Measurements from ENCODE around the gene MMP21. TPM values are rescaled to one million over a fixed set of nuclear protein-coding genes. Genes with fewer than 3 reads are reported as not detected.

MMP21 gene, protein sequence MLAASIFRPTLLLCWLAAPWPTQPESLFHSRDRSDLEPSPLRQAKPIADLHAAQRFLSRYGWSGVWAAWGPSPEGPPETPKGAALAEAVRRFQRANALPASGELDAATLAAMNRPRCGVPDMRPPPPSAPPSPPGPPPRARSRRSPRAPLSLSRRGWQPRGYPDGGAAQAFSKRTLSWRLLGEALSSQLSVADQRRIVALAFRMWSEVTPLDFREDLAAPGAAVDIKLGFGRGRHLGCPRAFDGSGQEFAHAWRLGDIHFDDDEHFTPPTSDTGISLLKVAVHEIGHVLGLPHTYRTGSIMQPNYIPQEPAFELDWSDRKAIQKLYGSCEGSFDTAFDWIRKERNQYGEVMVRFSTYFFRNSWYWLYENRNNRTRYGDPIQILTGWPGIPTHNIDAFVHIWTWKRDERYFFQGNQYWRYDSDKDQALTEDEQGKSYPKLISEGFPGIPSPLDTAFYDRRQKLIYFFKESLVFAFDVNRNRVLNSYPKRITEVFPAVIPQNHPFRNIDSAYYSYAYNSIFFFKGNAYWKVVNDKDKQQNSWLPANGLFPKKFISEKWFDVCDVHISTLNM
- 0.41 TPM for total RNA-seq

DNA sequence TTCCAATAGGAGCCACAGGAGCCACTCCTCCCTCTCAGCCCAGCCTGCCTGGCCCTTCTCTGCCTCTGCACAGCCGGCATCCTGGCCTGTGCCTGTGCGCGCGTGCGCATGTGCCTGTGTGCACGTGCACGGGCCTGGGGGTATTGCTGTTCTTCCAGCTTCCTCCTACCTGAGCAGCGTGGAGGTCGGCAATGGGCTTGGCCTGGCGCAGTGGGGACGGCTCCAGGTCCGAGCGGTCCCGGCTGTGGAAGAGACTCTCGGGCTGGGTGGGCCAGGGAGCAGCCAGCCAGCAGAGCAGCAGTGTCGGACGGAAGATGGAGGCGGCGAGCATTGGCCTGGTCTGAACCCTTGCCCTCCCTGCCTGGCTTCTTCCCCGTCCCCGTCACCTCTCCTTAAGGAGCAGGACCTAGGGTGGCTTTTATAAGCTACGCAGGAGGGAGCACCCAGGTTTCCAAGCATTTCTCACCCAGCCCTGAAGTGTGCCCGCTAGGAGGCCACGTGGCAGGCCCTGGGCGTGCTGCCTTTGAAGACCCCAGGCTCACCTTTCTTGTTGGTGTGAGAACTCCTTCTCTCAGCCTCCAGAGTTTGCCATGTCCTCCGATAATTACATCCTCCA lies at the start of gene MMP21:
Gene MMP21 (minus strand): TSS at position 331 of the 616 bp plus-strand sequence. CDS start 0 bp downstream, at position 331.
- DNase-seq: no peak

DNA sequence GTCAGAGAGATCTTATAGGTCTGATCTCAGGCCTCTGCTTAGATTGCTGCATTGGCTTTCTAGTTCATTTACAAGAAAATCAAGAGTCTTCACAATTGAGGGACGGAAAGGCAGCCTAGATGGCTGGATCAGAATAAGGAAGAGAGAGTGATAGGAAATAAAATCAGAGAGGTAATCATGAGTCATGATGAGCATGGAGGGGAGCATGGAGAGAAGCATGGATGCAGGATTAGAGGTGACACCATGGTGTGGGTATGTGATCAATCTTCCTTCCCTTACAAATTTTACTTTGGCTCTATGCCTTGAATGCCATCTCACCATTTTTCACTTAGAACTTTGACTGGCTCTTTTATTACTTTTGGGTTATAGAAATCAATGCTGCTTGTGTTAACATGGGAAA lies 49.1 kb upstream of the MMP21 start:
- no peak for DNase-seq

DNA sequence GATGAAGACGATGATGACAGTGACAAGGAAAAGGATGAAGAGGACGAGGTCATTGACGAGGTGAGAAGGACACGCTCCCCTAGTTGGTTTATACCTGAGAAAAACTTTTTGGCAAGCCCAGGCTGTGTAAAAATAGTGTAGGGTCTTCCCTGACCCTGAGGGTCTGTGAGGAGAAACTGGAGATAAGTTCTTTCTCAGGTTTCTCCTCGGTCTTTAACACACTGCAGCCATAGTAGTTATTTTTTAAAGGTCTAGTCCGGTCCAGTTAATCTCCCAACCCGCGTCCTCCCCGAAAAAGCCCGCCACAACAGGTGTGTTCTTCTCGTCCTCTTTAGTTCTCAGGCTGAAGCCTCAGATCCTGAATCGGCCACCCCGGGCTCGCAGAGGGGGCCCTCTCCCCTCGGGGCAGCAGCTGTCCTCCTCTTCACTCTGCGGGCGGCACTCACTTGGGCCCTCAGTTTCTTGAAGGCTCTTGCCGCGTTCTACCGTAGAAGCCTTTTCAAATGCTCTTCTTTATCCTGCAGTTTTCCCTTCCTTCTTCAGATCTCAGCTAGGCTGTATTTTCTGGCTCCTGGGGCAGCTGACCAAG lies 48.1 kb upstream of the MMP21 start:
- DNase-seq: peak; percentile 44

DNA sequence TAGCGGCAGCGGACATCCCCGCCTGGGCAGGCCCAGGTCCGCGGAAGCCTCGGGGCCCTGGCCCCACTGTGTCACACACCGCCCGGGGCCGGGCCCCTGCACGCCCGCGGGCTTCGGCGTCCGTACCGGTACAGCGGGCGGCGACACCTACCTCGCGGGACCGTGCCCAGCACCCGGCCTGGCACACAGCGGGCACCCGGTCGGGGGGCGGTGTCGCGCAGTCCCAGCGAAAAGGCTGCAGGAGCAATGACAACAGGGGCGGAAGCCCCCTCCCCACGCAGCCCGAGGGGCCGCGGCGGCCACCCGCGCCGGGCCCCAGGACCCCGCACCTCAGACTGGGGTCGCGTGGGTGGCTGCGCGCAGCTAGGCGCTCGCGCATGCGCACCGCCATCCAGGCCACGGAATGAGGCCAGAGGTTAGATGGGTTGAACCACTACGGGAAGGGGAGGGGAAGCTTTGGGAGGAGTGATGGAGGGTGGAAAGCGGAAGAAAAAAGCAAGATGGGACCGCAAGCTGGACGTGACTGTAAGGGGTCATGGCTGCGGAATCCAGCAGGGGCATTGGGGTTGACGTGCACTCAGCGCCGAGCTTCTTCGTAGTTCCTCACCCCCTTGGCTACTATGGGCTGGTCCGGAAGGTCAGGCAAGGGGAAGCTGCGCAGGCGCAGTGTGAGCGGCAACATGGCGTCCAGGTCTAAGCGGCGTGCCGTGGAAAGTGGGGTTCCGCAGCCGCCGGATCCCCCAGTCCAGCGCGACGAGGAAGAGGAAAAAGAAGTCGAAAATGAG lies 47.4 kb upstream of the MMP21 start, which contains the start of the genes BCCIP and UROS:
Gene BCCIP (plus strand): TSS at position 669 of the 785 bp plus-strand sequence. CDS start 12 bp downstream, at position 681.
Gene UROS (minus strand): TSS at position 381 of the 785 bp plus-strand sequence. CDS start 6,759 bp downstream, outside the sequence.
- DNase-seq: peak; percentile 97

DNA sequence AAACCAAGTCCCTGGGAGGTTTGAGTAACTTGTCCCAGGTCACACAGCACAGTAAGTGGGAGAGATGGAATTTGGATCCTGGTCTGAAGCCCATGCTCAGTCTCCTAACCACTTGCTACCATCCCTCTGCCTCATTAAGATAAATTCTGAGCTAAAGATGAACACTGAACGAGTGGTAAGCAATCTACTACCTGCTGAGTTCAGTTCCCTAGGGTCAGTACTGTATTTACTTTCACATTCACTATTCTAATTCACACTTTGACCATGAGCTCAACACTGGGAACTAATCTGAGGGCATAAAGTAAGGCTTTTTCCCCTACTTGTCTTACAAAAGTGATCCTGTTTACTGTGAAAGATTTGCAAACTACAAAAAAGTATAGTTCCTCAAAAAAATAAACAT lies 45.1 kb upstream of the MMP21 start:
- no peak for DNase-seq

DNA sequence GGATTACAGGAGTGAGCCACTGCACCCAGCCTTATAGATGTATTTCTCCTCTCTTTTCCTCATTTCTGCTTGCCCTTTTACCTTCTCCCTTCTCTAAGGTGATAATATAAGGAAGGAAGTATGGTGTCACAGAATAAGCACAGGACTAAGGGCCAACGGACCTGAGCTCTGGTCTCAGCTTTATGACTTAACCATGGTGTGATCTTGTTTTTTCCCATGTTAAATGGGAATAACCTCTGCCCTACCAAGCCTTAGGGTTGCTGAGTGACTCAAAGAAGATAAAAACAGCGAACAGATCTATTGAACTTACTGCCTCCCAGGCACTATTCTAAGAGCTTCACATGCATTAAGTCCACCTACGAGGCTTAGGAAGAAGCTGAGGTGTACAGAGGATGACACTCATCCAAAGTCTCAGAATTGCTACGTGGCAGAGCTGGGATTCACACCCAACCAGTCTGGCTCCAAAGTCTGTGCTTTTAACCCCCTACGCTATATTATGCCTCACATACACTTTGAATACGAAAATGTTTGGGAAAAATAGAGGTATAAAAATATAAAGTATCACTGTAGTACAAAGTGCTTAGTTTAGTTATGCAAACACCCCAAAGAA lies 41.8 kb upstream of the MMP21 start:
- DNase-seq: no peak

DNA sequence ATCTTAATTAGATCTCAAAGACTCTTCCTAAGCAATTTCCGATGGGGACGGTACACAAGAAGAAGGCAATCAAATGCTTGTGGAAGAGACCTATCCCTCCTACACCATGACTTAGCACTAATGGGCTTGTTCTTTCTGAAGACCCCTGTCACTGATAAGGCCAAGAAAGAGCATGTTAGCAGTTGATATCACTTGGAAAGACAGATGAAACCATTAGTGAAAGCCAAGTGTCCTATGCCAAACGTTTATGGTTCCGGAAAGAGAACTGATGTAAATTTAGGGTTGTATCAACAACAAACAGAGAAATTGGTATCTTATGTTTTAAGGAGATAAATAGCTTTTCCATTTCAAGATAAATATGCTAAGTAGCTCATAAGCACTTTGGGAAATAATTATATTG lies 40.9 kb upstream of the MMP21 start:
- DNase-seq: no peak

DNA sequence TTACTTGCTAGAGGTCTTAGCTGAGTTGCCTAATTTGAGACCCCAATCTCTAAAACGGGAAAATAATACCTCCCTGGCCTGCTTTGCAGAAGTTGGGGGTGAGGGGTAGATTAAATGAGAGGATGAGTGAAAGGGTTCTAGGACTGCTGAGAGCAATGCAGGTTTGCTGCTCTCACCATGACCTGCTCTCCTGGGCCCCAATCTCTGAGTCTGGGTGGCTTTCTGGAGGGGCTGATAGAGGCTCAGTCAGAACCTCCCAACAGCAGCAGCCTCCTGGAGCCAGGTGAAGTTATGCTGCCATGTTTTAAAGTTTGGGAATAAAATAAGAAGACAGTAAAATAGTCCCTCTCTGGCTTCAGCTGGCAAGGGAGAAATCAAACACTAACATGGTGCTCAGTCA lies 40.1 kb upstream of the MMP21 start:
- no peak for DNase-seq

DNA sequence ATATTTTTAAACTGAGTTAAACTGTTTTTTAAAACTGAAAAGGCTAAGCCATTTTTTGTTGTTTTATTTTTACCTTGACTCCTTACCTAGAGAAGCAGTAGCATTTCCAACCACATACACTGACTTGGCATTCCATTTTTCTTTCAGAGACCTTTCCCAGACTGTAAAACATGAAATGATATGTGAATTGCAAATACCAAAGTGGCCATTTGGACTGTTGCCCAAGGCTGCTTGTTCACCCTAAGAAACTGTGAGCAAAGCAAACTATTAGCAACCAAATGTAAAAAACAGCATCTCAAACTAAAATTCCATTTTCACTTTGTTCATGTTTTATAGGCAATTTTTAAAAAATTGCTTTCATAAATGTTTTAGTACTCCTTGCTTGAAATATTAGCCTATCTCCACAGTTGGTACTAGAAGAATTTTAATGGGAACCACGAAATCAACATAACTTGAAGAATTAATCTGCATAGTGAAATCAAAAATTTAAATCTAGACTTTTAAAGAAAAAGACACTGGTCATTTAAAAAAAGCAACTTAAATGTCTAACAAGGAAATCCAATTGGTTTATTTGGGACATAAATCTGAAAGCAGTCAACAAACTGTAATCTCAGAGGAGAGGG lies 36.6 kb upstream of the MMP21 start:
- DNase-seq: no peak

DNA sequence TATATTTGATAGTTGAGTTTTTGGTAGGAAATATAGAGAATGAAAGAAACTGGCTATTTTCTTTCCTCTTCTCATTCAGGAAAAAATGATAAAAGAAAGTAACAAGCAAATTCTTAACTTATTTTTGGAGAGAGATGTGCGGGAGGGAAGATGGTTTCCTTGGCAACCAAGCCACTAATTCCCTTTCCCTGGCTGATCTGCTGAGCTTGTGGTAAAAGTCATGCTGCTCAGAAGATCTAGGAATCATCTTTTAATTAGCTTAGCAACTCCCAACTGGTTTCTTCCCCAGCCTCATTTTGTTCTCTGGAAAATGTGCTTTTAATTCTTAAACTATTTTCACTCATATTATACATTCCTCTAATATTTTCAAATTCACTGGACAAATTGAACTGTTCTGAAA lies 35.6 kb upstream of the MMP21 start:
- DNase-seq: no peak

DNA sequence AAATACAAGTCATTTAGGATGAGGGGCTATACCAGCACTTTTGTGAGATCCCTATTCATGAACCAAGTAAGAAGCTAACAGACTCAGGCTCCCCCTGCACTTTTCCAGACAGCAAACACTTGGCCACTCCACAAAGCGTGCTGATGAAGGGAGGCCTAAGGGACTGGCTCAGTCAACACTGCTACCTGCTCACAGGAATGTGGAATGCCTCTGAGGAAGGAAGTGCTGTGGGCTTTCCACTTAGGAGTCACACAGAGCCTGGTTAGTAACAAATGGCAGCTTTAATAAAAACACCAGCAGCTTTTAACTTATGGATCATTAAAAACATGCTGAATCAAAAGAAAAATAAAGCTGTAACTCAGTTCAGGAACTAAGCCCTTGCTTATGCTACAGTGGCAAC lies 32.4 kb upstream of the MMP21 start:
- DNase-seq: no peak

DNA sequence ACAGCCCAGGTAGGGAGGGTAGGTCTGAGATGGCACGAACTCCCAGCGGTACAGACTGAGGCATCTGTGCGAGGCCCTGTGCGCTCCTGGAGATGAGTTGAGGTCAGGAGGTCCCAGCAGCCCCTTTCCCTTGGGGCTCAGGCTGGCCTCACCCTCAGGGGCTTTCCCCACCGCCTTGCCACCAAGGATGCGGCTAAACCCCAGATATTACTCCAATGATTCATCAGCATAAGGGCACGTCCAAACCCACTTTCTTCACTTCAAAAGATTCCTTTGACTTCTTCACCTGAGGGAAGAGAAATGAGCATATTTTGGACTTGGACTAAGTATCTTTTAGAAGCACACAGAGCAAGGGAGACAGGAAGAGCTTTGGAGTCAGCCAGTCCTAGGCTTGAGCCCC lies 27.1 kb upstream of the MMP21 start:
- no peak for DNase-seq

DNA sequence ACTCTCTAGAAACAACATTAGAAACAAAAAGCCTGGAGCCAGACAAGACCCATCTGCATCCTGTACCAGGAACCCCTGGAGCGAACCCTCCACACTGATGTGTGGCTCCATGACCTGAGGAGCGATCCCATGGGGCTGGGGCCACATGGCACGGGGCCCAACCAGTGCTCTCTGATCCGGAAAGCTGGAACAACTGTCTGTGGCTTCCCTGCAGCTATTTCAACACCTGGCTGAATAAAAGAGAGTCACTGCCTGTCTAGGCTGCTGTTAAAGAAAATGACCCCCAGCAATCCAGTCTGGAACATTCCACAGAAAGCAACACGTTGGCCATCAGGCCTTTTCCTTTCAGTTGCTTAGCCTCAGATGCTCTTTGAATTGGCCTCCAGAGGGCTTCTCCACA lies 26.5 kb upstream of the MMP21 start:
- DNase-seq: no peak

DNA sequence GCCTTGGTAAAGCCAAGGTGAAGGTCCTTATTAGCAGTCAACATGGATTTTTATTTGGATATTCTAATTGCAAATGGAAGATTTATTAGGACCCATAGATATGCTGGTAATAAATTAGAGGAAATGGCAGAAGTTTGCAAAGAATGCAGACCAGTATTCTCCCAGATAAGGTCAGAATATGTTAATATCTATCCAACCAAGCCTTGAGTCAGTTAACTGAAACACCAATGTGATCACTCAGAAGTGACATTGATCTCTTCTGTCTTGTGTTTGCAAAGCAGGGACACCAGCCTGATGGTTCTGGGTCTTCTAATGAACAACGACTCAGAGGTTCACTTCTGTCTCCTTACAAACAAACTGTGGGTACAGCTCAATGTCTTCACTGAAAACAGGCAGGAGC lies 26.0 kb upstream of the MMP21 start:
- DNase-seq: no peak

DNA sequence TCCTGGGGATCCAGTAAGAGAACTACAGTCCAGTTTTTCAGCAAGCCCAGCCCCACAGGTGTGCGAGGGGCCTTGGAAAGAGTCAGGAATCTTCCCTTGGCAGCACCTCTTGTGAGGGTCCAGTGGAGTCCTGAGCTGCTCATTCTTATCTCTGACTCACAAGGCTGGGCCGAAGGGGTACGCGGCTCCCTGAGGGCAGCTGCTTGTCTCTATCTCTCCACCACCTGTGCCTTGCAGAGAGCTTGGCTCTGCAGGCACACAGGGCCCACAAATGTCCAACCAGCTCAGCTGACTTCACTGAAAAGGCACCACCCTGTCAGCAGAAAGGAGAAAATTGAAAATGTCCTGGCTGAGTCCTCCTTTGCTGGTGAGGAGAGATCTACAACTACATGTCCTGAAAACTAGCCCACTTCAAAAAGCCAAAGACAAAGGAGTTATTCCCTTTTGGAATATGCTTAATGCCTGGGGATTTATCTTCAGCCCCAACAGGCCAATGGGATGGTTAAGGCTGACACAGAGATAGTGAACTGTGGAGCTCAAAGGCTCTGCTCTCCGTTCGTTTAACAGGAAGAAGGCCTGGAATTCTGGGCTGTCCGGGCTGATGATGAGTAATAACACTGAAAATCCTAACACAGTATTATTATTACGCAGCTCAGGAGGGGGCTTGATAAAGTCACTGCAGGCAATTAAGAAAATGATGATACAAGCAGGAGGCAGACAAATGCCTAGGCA lies 24.0 kb upstream of the MMP21 start:
- no peak for DNase-seq

DNA sequence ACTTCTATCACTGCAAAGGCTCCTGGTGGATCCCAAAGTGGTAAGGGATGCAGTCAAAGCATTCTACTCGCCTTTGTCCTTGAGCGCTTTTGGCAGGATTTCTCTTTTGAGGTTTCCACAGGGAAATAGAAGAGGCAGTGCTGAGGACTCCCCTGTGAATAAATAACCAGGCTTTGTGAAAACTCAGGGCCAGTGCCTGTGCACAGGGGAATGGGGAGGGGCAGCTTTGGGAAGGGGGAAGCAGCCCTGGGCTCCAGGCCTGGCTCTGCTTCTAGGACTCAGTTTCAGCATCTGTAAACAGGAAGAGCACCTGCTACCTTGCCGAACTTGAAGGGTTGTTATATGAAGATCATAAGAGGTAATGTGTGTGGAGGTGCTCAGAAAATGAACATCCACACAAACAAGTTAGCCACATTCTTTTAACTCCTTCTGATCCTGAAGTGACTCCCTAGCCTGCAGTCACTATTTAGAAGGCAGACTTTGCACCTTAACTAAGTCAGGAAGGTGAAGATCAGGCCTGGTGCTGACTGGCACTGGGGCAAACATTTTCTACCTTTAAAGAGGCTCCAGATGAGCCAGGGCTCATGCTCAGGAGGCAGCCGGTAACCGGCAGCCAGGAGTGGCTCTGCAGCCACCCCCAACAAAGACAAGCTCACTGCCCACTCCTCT lies 22.5 kb upstream of the MMP21 start:
- DNase-seq: no peak

DNA sequence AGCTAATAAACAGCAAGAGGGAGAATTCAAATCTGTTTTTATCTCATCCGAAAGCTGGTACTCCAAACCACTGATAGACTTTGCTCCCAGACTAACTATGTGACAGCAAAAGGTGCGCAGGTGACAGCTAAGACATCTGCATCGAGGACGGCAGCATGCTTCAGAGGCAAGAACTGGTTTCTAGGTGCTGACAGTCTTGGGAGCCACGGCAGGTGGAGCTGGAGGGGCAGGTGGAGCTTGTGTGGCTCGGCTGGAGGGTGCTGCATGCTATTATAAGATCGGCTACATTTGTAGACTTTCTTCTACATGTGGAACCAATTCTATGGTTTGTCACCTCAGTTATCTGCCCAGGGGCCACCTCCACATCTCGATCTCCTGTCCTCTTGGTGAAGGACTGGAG lies 21.8 kb upstream of the MMP21 start:
- DNase-seq: no peak

DNA sequence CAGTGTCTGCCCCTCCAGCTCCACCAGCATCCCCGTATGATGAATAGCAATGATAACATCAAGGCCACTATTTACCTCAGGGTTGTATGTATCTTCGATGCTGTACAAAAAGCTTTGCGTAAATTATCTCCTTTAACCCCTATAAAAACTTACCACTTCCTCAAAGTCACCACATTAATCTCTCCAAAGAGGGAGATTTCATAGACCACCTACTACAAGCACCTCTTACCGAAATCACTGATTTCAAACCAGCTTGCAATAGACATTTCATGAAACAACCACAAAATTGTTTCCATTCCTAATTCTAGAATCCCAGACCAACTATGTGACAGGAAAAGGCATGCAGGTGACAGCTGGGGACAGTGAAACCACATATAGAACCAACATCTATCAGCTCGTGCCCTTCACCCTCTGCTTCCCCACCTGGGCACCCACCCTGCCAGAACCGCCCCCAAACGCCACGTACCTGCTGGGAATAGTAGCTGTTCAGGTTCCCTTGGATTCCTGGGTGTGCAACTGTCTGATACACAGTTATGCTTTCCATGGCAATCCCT lies 20.1 kb upstream of the MMP21 start:
- no peak for DNase-seq

DNA sequence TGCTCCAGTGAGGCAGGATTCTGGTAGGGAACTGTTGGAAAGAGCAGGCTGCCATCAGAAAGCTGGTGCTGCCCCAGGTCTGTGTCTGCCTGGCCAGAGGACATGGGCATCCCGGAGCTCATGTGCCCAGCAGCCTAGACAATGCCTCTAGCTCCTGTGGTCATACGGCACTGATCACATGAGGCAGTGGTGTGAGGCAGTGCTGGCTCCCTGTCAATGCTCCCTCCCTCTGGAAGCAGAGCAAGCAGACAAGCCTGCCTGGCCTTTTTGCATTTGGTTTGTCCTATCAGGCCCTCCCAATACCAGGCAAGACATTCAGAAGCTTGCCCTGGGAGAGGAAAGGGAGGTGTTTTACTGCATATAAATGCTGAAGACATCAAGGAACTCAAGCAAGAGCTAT lies 19.5 kb upstream of the MMP21 start:
- no peak for DNase-seq
